Uterus (tissue), 2 donors: Measurements from ENCODE around the gene SLC9A7.

Experiments
- CTCF ChIP-seq, 4 experiments: fragments of 200-600 bp in 2 of 4; fragments of 450-650 bp in 2 of 4; sonication (generic) in 2 of 4; IDR thresholded peaks; one replicate each; pipeline ENCODE4 v1.5.1; 2016 to 2019; ENCODE audit warnings: antibody characterized with exemption in 4 of 4, mild to moderate bottlenecking in 2 of 4, moderate library complexity in 1 of 4
- POLR2A ChIP-seq, 2 donors: fragments of 450-650 bp; IDR thresholded peaks; one replicate each; pipeline ENCODE4 v1.6.1; 2016; ENCODE audit warnings: antibody characterized with exemption in 2 of 2, mild to moderate bottlenecking in 1 of 2, moderate library complexity in 1 of 2

GRCh38 chrX:46683048-46683447, 75.9 kb downstream of the SLC9A7 start:
- no peak for TF ChIP-seq CTCF (IDR thresholded peaks at IDR 0.05)
- TF ChIP-seq POLR2A (IDR thresholded peaks at IDR 0.05), result no peak
